ENCODE measurements around the gene TCEA3.

The TCEA3 gene

DNA sequence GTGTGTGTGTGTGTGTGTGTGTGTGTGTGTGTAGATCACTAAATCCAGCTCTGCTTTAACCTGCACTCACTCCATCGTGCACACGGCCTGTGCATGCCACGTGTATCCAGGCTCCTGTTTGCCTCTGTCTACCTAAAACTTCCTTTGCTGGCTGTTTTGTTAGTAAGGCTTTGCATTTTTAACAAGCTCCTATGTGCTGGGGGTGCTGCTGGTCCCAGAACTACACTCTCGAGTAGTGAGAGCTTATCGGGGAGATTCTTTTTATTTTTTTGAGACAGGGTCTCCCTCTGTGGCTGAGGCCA, 596 bp upstream of the TCEA3 start:
- DNase-seq (ENCODE audit: low read depth in 1 of 2, low spot score in 1 of 2): no peak
- H3K4me3 ChIP-seq (replicated peaks; ENCODE audit: insufficient read depth, low read length): no peak overlapping the region
- H3K27me3 ChIP-seq (ENCODE audit: insufficient read depth, poor library complexity, severe bottlenecking): peaks cover 26% of the 10 kb centered on the region
- no peak overlapping the region for H3K27ac ChIP-seq (replicated peaks)
- TF ChIP-seq, protein P1, sequence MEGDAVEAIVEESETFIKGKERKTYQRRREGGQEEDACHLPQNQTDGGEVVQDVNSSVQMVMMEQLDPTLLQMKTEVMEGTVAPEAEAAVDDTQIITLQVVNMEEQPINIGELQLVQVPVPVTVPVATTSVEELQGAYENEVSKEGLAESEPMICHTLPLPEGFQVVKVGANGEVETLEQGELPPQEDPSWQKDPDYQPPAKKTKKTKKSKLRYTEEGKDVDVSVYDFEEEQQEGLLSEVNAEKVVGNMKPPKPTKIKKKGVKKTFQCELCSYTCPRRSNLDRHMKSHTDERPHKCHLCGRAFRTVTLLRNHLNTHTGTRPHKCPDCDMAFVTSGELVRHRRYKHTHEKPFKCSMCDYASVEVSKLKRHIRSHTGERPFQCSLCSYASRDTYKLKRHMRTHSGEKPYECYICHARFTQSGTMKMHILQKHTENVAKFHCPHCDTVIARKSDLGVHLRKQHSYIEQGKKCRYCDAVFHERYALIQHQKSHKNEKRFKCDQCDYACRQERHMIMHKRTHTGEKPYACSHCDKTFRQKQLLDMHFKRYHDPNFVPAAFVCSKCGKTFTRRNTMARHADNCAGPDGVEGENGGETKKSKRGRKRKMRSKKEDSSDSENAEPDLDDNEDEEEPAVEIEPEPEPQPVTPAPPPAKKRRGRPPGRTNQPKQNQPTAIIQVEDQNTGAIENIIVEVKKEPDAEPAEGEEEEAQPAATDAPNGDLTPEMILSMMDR (IDR thresholded peaks at IDR 0.05; ENCODE audit: insufficient read depth, low read length): no peak
- TF ChIP-seq SPI1 (IDR thresholded peaks at IDR 0.05; ENCODE audit: borderline replicate concordance, low read depth) (no peak), POLR2AphosphoS5 (IDR thresholded peaks at IDR 0.05; ENCODE audit: low read depth) (no peak), GABPA (IDR thresholded peaks at IDR 0.05; ENCODE audit: low read depth) (no peak)
- TF ChIP-seq, protein P2, sequence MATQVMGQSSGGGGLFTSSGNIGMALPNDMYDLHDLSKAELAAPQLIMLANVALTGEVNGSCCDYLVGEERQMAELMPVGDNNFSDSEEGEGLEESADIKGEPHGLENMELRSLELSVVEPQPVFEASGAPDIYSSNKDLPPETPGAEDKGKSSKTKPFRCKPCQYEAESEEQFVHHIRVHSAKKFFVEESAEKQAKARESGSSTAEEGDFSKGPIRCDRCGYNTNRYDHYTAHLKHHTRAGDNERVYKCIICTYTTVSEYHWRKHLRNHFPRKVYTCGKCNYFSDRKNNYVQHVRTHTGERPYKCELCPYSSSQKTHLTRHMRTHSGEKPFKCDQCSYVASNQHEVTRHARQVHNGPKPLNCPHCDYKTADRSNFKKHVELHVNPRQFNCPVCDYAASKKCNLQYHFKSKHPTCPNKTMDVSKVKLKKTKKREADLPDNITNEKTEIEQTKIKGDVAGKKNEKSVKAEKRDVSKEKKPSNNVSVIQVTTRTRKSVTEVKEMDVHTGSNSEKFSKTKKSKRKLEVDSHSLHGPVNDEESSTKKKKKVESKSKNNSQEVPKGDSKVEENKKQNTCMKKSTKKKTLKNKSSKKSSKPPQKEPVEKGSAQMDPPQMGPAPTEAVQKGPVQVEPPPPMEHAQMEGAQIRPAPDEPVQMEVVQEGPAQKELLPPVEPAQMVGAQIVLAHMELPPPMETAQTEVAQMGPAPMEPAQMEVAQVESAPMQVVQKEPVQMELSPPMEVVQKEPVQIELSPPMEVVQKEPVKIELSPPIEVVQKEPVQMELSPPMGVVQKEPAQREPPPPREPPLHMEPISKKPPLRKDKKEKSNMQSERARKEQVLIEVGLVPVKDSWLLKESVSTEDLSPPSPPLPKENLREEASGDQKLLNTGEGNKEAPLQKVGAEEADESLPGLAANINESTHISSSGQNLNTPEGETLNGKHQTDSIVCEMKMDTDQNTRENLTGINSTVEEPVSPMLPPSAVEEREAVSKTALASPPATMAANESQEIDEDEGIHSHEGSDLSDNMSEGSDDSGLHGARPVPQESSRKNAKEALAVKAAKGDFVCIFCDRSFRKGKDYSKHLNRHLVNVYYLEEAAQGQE (IDR thresholded peaks at IDR 0.05; ENCODE audit: insufficient replicate concordance, low read depth): no peak

DNA sequence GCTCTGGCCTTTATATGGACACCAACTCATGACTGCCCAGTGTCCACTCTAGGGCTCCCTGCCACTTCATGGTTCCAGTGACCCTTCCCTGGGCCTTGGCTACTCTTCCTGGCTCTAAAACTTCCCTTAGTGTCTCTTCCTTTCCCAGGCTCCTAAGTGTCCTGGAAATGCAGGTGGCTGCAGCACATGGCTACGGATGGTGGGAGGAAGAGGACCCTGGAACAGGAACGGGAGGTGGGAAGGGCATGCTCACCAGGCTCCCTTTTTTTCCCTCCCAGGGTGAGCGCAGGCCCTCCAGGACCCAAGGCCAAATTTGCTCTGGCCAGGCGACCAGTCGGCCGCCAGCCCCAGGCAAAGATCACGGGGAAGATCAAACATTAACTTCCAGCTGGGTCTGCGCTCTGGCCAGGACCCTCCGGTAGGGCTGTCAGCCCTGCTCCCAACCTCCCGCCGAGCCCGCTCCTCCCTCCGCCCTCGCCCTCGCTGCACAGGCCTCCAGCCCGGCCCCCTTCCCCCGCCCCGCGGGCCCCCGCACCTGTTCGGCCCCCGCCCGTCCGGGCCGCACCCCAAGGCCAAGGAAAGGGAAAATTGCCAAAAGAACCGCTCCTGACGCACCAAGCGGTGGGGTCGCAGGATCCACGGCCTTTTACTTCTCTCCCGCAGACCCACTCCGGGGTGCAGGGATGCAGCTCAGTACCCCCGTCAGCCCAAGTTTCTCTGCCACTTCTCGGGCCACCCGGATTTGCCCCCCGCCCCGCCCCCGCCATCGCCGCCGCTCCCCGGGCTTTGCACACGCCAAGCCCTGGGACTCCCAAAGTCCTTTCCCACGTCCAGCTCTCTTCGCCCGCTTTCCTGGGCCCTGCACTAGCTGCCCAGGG, 894 bp downstream of the TCEA3 start:
- Histone ChIP-seq H3K4me3 (replicated peaks; ENCODE audit: insufficient read depth, low read length) (no peak overlapping the region), H3K27me3 (ENCODE audit: insufficient read depth, poor library complexity, severe bottlenecking) (peaks cover 26% of the 10 kb centered on the region), H3K27ac (replicated peaks) (no peak overlapping the region)
- TF ChIP-seq, protein P2 (IDR thresholded peaks at IDR 0.05; ENCODE audit: insufficient replicate concordance, low read depth): no peak
- TF ChIP-seq POLR2AphosphoS5 (IDR thresholded peaks at IDR 0.05; ENCODE audit: low read depth): no peak
- TF ChIP-seq, protein P1 (IDR thresholded peaks at IDR 0.05; ENCODE audit: insufficient read depth, low read length): no peak
- TF ChIP-seq GABPA (IDR thresholded peaks at IDR 0.05; ENCODE audit: low read depth): no peak
- TF ChIP-seq SPI1 (IDR thresholded peaks at IDR 0.05; ENCODE audit: borderline replicate concordance, low read depth): no peak
- DNase-seq (ENCODE audit: low read depth in 1 of 2, low spot score in 1 of 2): no peak

DNA sequence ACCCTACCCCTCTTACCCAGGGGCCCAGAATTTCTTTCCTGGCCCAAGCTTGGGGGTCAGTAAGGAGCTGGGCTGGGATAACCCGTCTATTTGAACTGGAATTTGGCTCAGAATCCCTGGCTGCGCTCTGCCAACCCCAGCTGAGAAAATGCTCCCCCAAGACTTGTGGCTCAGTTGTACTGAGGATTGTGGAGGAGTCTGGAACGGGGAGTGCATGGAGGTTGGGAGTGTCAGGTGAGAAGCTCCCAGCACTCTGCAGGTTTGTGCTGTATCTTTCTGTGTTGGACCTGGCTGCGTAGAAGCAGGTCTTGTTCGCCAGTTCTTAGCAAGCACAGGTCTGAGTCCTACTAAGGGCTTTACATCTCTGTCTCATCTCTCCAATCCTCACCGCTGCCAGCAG, 1.6 kb downstream of the TCEA3 start:
- Histone ChIP-seq H3K4me3 (replicated peaks; ENCODE audit: insufficient read depth, low read length) (no peak overlapping the region), H3K27ac (replicated peaks) (no peak overlapping the region), H3K27me3 (ENCODE audit: insufficient read depth, poor library complexity, severe bottlenecking) (peaks cover 26% of the 10 kb centered on the region)
- DNase-seq (ENCODE audit: low read depth in 1 of 2, low spot score in 1 of 2): no peak
- TF ChIP-seq SPI1 (IDR thresholded peaks at IDR 0.05; ENCODE audit: borderline replicate concordance, low read depth): no peak
- TF ChIP-seq, protein P1 (IDR thresholded peaks at IDR 0.05; ENCODE audit: insufficient read depth, low read length): no peak
- TF ChIP-seq GABPA (IDR thresholded peaks at IDR 0.05; ENCODE audit: low read depth): no peak
- TF ChIP-seq POLR2AphosphoS5 (IDR thresholded peaks at IDR 0.05; ENCODE audit: low read depth): no peak
- TF ChIP-seq, protein P2 (IDR thresholded peaks at IDR 0.05; ENCODE audit: insufficient replicate concordance, low read depth): no peak

Data from HL-60 (cell line).